GM18508 (cell line): ENCODE results near the gene GPATCH3.
"Not testable (repeated sequence)": the region's sequence is repeated elsewhere in the genome, so short reads cannot be mapped to it uniquely, and the experiment has no call there.

Experiments
- ATAC-seq: cut with Tn5 transposase; IDR thresholded peaks from one replicate; pipeline ENCODE4 v1.9.1; 2021; ENCODE audit warnings: moderate number of reproducible peaks; ENCODE audit not compliant: insufficient read depth, unreplicated experiment

Gene GPATCH3

GRCh38 chr1:26848941-26849774 lies 51.1 kb downstream of the GPATCH3 start:
- ATAC-seq, result no peak

DNA sequence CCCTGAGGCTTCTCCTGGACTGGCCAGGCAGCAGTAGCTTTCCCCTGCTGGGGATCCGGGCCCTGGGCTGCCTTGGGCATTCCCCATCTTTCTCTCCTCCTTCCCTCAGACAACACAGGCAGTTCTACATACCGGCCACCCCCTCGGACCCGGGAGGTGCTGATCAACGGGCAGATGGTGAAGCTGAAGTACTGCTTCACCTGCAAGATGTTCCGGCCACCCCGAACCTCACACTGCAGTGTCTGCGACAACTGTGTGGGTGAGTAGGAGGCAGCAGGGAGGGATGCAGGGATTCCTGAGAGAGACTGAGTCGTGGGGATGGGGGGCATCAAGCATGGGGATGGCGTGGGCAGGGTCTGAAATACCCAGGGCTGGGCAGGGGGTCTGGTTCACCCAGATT lies 51.8 kb downstream of the GPATCH3 start:
- ATAC-seq, result no peak

DNA sequence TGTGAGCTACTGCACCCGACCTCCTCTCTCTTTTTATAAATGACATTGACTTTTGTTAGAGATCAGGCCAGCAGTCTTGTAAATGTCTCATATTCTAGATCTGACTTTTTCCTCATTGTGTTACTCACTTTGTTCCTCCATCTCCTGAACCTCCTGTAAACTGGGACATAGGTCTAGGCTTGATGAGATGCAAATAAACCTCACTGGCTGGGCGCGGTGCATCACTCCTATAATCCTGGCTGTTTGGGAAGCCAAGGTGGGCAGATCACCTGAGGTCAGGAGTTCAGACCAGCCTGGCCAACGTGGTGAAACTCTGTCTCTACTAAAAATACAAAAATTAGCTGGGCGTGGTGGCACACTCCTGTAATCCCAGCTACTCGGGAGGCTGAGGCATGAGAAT lies 52.4 kb downstream of the GPATCH3 start:
- ATAC-seq, result not testable (repeated sequence)

- ATAC-seq, result no peak
Measured at GRCh38 chr1:26844424-26845196, 55.7 kb downstream of the GPATCH3 start.
